Rectal smooth muscle tissue (tissue), 1 donor: ENCODE results near the gene VAT1L.
"Not testable (repeated sequence)": the region's sequence is repeated elsewhere in the genome, so short reads cannot be mapped to it uniquely, and the experiment has no call there.

Source experiments
- H3K27ac ChIP-seq: one replicate; pipeline ENCODE4 v1.7.0; 2013; ENCODE audit warnings: low read depth, low read length, inconsistent platforms
- H3K27me3 ChIP-seq: one replicate; pipeline ENCODE4 v1.7.0; 2013; ENCODE audit warnings: low read length; ENCODE audit not compliant: control insufficient read depth, insufficient read depth
- H3K36me3 ChIP-seq: one replicate; pipeline ENCODE4 v1.7.0; 2013; ENCODE audit warnings: low read length; ENCODE audit not compliant: control insufficient read depth, insufficient read depth
- H3K4me1 ChIP-seq: one replicate; pipeline ENCODE4 v1.7.0; 2013; ENCODE audit warnings: low read length; ENCODE audit not compliant: control insufficient read depth, insufficient read depth
- H3K4me3 ChIP-seq: one replicate; pipeline ENCODE4 v1.7.0; 2013; ENCODE audit warnings: low read length
- H3K9ac ChIP-seq: one replicate; pipeline ENCODE4 v1.7.0; 2013; ENCODE audit warnings: low read length

The VAT1L gene

DNA sequence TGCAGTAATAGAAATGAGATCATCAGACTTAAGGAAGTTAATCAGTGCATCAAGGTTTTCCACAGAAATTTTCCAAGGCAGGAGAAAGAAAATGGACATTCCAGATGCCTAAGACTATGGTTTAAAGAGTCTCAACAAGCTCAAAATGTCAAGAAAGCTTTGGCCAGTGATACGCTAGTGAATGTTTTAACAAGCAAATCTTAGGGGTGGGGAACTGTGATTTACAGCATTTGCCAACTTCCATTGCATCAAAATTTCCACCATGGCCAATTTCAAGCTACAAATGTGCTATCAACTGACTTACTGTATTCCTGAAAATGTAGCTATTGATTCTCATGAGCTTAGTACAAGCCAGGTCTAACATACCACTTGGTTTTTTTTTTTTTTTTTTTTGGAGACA lies 151.6 kb downstream of the VAT1L start:
- Histone ChIP-seq H3K9ac (no peak overlapping the region), H3K4me3 (no peak overlapping the region), H3K36me3 (no peaks in the 10 kb centered on the region), H3K27me3 (no peaks in the 10 kb centered on the region), H3K4me1 (no peaks in the 10 kb centered on the region), H3K27ac (no peak overlapping the region)

DNA sequence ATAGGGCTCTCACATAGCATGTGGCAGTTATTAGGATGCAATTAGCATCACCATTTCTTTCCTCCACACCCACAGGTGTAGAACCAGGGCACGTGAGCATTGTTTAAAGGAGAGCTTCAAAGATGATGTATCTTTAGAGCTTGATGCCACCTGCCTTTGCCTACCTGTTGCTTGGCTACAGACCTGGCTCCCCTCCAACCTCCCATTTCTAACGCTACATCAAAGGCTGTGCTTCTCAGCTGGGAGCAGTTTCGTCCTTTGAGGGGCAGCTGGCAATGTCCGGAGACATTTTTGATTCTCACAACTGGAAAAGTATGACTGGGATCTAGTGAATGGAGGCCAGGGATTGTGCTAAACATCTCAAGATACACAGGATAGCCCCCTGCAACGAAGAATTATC lies 155.4 kb downstream of the VAT1L start:
- H3K4me1 ChIP-seq = no peaks in the 10 kb centered on the region
- no peaks in the 10 kb centered on the region for H3K27me3 ChIP-seq
- no peak overlapping the region for H3K9ac ChIP-seq
- no peak overlapping the region for H3K4me3 ChIP-seq
- no peak overlapping the region for H3K27ac ChIP-seq
- no peaks in the 10 kb centered on the region for H3K36me3 ChIP-seq

DNA sequence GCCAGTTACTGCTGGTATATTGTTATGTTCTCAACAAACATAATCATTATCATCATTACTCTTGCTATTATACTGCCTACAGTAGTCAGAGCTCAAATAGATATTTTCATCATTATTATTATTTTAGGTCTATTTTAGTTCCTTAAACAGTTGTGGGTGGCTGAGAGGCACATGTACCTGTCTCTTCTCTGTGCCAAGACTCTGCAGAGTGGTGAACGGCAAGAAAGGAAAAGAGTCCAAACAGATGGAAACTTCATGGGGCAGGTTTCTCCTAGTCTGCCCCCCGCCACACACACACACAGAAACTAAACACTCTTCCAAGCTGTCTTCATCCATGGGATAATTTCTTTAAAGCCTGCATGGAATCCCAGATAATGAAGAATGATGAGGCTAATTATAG lies 156.3 kb downstream of the VAT1L start:
- Histone ChIP-seq H3K36me3 (no peaks in the 10 kb centered on the region), H3K4me1 (no peaks in the 10 kb centered on the region), H3K27ac (no peak overlapping the region), H3K9ac (no peak overlapping the region), H3K27me3 (no peaks in the 10 kb centered on the region), H3K4me3 (no peak overlapping the region)

DNA sequence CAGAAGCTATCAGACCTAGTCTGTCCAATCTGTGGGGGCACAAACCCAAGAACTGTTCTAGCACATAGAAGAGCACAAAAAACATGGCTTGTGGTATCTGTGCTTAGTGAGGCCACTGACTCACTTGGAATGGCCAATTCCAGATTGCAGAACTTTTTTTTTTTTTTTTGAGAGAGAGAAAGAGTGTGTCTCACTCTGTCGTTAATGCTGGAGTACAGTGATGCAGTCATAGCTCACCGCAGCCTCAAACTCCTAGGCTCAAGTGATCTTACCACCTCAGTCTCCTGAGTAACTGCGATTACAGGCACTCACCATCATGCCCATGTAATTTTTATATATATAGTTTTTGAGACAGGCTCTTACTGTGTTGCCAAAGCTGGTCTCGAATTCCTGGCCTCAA lies 156.8 kb downstream of the VAT1L start:
- Histone ChIP-seq H3K4me1 (no peaks in the 10 kb centered on the region), H3K27me3 (no peaks in the 10 kb centered on the region), H3K9ac (no peak overlapping the region), H3K27ac (no peak overlapping the region), H3K36me3 (no peaks in the 10 kb centered on the region), H3K4me3 (no peak overlapping the region)

DNA sequence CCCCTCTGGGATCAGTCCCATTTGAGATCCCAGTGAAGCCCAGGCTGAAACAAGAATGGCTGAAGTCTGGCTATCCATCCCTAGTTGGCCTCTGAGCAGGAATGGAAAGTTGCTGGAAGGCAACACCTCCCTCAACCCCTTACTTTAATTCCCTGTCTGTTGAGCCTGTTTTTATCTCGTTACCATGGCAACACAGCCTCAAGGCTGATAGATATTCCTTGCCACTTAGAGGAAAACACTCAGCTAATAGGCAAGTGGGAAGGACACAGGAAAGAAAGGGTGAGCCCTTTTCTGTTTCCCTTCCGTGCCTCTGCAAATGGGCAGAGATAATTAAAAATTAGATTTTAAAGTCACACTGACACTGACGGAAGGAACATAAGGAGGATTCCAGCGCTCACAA lies 158.5 kb downstream of the VAT1L start:
- Histone ChIP-seq H3K27me3 (no peaks in the 10 kb centered on the region), H3K27ac (no peak overlapping the region), H3K9ac (no peak overlapping the region), H3K4me3 (no peak overlapping the region), H3K4me1 (no peaks in the 10 kb centered on the region), H3K36me3 (no peaks in the 10 kb centered on the region)

DNA sequence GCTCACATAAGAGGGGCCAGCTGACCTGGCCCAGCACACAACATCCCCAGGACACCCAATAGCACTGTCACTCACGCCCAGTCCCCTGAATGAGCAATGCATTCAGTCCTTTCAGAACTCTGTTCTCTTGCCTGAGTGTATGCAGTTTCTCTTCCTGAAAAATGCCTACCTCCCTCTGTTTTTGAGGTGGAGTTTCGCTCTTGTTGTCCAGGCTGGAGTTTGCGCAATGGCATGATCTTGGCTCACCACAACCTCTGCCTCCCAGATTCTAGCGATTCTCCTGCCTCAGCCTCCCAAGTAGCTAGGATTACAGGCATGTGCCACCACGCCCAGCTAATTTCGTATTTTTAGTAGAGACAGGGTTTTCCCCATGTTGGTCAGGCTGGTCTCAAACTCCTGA lies 159.2 kb downstream of the VAT1L start:
- not testable (repeated sequence) for H3K4me1 ChIP-seq, H3K36me3 ChIP-seq, H3K9ac ChIP-seq, H3K4me3 ChIP-seq, H3K27me3 ChIP-seq, H3K27ac ChIP-seq

DNA sequence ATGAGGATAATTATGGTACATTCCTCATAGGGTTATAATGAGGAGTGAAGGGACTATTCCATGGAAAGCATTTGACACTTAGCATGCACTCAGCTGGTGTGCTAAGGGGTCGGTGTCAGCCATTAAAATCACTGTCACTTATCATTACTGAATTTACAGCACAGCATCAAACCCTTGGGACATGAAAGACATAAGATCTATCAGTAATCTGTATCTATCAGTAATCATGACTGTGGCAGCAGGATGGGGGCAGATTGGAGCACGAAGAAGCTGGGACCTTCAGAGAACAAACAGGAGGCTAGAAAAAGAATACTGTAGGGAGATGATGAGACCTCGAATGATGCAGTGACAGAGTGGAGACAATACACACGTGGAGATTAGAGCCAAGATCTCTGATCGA lies 160.5 kb downstream of the VAT1L start:
- H3K27ac ChIP-seq = no peak overlapping the region
- no peak overlapping the region for H3K4me3 ChIP-seq
- no peaks in the 10 kb centered on the region for H3K36me3 ChIP-seq
- no peaks in the 10 kb centered on the region for H3K4me1 ChIP-seq
- no peaks in the 10 kb centered on the region for H3K27me3 ChIP-seq
- no peak overlapping the region for H3K9ac ChIP-seq

DNA sequence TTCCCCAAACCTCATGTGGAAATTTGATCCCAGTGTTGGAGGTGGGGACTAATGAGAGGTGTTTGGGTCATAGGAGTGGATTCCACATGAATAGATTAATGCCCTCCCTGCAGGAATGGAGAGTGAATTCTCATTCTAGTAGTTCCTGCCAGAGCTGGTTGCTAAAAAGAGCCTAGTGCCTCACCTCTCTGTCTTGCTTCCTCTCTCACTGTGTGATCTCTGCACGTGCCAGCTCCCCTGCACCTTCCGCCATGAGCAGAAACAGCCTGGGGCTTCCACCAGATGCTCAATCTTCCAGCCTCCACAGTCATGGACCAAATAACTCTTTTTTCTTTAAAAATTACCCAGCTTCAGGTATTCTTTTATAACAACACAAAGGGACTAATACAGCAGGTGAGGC lies 161.1 kb downstream of the VAT1L start:
- H3K4me1 ChIP-seq = no peaks in the 10 kb centered on the region
- no peak overlapping the region for H3K9ac ChIP-seq
- H3K36me3 ChIP-seq = no peaks in the 10 kb centered on the region
- no peak overlapping the region for H3K27ac ChIP-seq
- H3K4me3 ChIP-seq = no peak overlapping the region
- no peaks in the 10 kb centered on the region for H3K27me3 ChIP-seq

DNA sequence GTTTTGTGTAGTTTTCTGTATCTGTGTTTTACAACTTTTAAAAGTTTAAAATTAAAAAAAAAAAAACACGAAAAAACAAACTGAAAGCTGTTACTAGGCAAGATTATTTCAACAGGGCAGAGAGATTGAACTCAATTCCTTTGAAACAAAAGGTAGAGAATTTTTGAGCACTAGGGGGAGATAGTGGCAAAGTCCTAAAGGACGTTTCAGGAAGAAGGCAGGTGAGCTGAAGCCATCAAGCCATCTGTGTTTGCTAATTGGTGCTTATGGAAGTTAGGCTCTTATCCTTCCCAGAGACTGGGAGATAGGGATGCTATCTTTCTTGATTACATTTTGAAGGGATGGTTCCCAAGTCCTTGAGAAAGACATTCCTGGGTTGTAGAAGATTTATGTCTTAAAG lies 163.4 kb downstream of the VAT1L start:
- no peak overlapping the region for H3K9ac ChIP-seq
- H3K27me3 ChIP-seq = no peaks in the 10 kb centered on the region
- no peaks in the 10 kb centered on the region for H3K36me3 ChIP-seq
- no peaks in the 10 kb centered on the region for H3K4me1 ChIP-seq
- H3K4me3 ChIP-seq = no peak overlapping the region
- no peak overlapping the region for H3K27ac ChIP-seq

DNA sequence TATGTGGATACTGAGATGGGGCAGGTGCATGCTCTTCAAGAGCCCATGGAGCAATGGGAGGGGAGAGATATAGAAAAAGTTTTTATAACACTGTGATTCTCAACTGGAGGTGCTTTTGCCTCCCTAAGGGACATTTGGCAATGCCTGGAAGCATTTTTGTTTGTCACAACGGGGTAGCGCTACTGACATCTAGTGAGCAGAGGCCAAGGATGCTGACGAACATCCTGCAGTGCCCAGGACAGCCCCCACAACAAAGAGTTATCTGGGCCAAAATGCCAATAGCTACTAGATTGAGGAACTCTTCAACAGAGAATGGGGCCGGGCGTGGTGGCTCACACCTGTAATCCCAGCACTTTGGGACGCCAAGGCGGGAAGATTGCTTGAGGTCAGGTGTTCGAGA lies 166.8 kb downstream of the VAT1L start:
- H3K4me3 ChIP-seq = no peak overlapping the region
- no peak overlapping the region for H3K9ac ChIP-seq
- H3K4me1 ChIP-seq = no peaks in the 10 kb centered on the region
- H3K27me3 ChIP-seq = no peaks in the 10 kb centered on the region
- no peaks in the 10 kb centered on the region for H3K36me3 ChIP-seq
- H3K27ac ChIP-seq = no peak overlapping the region

DNA sequence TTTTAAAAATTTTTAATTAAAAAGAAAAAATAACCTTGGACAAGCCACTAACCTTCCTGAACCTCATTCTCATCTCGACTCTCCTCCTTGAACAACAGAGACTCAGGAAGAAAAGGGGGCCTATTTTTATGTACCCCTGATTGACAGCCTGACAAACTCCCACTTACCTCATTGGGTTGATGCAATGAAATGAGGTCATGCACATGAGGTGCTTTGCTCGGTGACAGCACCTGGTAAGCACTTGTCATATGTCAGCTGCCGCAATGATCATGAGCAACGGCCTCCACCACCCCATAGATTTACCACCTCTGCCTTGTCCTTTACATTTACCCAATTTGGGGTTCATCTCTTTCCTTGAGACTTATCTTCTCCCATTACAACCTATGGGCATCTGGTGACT lies 167.9 kb downstream of the VAT1L start:
- H3K27me3 ChIP-seq = no peaks in the 10 kb centered on the region
- no peak overlapping the region for H3K9ac ChIP-seq
- no peak overlapping the region for H3K4me3 ChIP-seq
- H3K4me1 ChIP-seq = no peaks in the 10 kb centered on the region
- H3K36me3 ChIP-seq = no peaks in the 10 kb centered on the region
- H3K27ac ChIP-seq = no peak overlapping the region

DNA sequence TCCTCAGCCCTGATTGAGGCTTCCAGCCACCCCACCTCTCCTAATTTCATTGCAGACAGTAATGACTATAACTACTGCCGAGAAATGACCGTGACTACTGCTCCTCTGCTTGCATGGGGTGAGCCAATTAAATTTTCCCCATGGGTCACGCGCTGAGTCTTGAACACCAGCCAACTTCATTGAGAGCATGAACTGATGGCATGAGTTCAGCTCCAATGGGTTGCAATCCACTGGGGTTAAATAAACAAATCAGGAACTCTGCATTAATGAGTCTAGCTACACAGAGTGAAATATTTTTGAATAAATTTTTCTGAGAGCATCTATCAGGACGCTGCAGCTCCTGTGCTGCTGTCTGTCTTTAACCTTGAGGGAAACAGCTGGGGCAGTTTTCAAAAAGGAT lies 172.4 kb downstream of the VAT1L start:
- no peak overlapping the region for H3K27ac ChIP-seq
- no peak overlapping the region for H3K9ac ChIP-seq

DNA sequence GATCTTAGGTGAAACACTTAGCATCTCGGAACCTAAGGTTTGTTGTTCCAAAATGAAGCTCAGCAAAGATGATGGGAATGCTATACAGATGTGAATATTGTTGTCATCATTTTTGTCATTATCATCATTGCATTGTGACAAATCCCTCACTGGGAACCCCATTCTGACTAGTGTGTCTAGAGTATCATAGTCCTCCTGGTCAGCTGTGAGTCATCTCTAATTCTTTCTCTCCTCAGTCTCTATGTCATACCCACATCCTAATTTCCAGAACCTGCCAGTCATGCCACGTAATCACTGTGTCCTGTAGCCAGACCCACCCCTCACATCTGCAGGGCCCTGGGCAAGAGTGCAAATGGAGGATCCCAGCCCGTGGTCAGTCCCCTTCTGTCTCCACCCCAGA lies 173.4 kb downstream of the VAT1L start:
- Histone ChIP-seq H3K27me3 (peaks cover 4% of the 10 kb centered on the region), H3K27ac (no peak overlapping the region), H3K36me3 (no peaks in the 10 kb centered on the region), H3K4me1 (no peaks in the 10 kb centered on the region), H3K4me3 (no peak overlapping the region), H3K9ac (no peak overlapping the region)

More for the DNA sequence above, 172.4 kb downstream of the VAT1L start:
- H3K4me3 ChIP-seq = no peak overlapping the region
- H3K4me1 ChIP-seq = no peaks in the 10 kb centered on the region
- peaks cover 4% of the 10 kb centered on the region for H3K27me3 ChIP-seq
- H3K36me3 ChIP-seq = no peaks in the 10 kb centered on the region

DNA sequence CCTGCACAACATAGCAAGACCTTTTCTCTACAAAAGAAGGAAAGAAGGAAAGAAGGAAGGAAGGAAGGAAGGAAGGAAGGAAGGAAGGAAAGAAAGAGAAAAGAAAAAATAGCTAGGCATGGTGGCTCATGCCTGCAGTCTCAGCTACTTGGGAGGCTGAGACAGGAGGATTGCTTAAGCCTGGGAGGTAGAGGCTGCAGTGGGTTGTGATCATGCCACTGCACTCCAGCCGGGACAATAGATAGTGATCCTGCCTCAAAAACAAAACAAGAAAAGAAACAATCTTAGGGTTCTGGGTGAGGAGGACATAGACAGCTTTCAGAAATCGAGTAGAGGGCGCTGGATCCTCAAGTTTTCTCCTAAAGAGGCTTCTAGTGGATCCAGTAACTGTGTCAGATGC lies 174.3 kb downstream of the VAT1L start:
- H3K27ac ChIP-seq = no peak overlapping the region
- H3K36me3 ChIP-seq = no peaks in the 10 kb centered on the region
- H3K4me3 ChIP-seq = no peak overlapping the region
- H3K27me3 ChIP-seq = peaks cover 4% of the 10 kb centered on the region
- H3K9ac ChIP-seq = no peak overlapping the region
- H3K4me1 ChIP-seq = no peaks in the 10 kb centered on the region
